ENCODE results near the gene TEX19.
"Not testable (repeated sequence)": the region's sequence is repeated elsewhere in the genome, so short reads cannot be mapped to it uniquely, and the experiment has no call there.

The TEX19 gene

GRCh38 chr17:82380860-82381702 is 22.0 kb downstream of the TEX19 start:
- Mint-ChIP-seq H3K4me1 (peaks cover 10% of the 10 kb centered on the region in 2 donors), H3K9me3 (no peaks in the 10 kb centered on the region), H3K36me3 (no peaks in the 10 kb centered on the region), H3K4me3 (no peak overlapping the region), H3K27ac (no peak overlapping the region), H3K27me3 (peaks cover 50 to 73% of the 10 kb centered on the region in 2 donors)
- no peak for ATAC-seq (replicated peaks)
- no peak for DNase-seq

- not testable (repeated sequence) for H3K27ac Mint-ChIP-seq, H3K9me3 Mint-ChIP-seq
Measured at GRCh38 chr17:82381703-82382009, 22.6 kb downstream of the TEX19 start.

GRCh38 chr17:82382220-82382932 is 23.3 kb downstream of the TEX19 start:
- Mint-ChIP-seq H3K4me1 (peaks cover 10 to 14% of the 10 kb centered on the region in 2 donors), H3K27me3 (peaks cover 49 to 71% of the 10 kb centered on the region in 2 donors)
- H3K36me3 Mint-ChIP-seq; H3K4me3 Mint-ChIP-seq; ATAC-seq (replicated peaks); H3K9me3 Mint-ChIP-seq; H3K27ac Mint-ChIP-seq; DNase-seq: not testable (repeated sequence)

More at GRCh38 chr17:82381703-82382009, 22.6 kb downstream of the TEX19 start:
- not testable (repeated sequence) for H3K36me3 Mint-ChIP-seq; DNase-seq; ATAC-seq (replicated peaks); H3K4me3 Mint-ChIP-seq
- peaks cover 48 to 71% of the 10 kb centered on the region in 2 donors for H3K27me3 Mint-ChIP-seq
- H3K4me1 Mint-ChIP-seq: peaks cover 10 to 14% of the 10 kb centered on the region in 2 donors

GRCh38 chr17:82382933-82383255 is 23.8 kb downstream of the TEX19 start:
- Mint-ChIP-seq H3K9me3 (no peaks in the 10 kb centered on the region), H3K36me3 (no peaks in the 10 kb centered on the region), H3K4me3 (no peak overlapping the region), H3K27me3 (peaks cover 51 to 67% of the 10 kb centered on the region in 2 donors), H3K27ac (no peak overlapping the region), H3K4me1 (peaks cover 10 to 17% of the 10 kb centered on the region in 2 donors)
- ATAC-seq (replicated peaks): no peak
- no peak for DNase-seq

DNA sequence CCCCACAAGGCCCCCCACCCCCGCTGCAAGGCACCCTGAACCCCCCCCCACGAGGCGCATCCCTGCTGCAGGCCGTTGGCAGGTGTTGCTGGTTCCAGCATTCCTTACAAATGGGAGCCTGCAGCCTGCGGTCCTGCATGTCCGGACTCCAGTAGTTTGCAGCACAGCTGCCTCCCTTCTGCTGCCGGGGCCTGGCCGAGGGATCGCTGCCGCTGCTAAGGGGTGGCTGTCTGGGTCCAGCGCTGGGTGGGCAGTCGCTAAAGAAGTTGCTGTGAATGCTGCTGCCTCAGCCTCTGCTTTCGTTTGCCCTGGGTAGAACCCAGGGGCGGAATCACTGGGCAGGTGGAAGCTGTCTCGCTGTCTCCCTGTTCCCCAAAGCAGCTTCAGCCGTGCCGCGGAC is 24.4 kb downstream of the TEX19 start:
- no peak for DNase-seq
- Mint-ChIP-seq H3K9me3 (no peaks in the 10 kb centered on the region), H3K4me3 (no peak overlapping the region), H3K27me3 (peaks cover 49 to 63% of the 10 kb centered on the region in 2 donors), H3K36me3 (no peaks in the 10 kb centered on the region), H3K4me1 (peaks cover 10 to 17% of the 10 kb centered on the region in 2 donors), H3K27ac (no peak overlapping the region)
- ATAC-seq (replicated peaks): no peak

GRCh38 chr17:82384051-82384729 is 25.1 kb downstream of the TEX19 start:
- Mint-ChIP-seq H3K27me3 (peaks cover 44 to 56% of the 10 kb centered on the region in 2 donors), H3K9me3 (no peaks in the 10 kb centered on the region), H3K27ac (no peak overlapping the region), H3K4me3 (peak overlapping the region in 1 of 2 donors; percentile 33), H3K36me3 (no peaks in the 10 kb centered on the region), H3K4me1 (peaks cover 5 to 15% of the 10 kb centered on the region in 2 donors)
- DNase-seq (no peak), ATAC-seq (replicated peaks) (no peak)

DNA sequence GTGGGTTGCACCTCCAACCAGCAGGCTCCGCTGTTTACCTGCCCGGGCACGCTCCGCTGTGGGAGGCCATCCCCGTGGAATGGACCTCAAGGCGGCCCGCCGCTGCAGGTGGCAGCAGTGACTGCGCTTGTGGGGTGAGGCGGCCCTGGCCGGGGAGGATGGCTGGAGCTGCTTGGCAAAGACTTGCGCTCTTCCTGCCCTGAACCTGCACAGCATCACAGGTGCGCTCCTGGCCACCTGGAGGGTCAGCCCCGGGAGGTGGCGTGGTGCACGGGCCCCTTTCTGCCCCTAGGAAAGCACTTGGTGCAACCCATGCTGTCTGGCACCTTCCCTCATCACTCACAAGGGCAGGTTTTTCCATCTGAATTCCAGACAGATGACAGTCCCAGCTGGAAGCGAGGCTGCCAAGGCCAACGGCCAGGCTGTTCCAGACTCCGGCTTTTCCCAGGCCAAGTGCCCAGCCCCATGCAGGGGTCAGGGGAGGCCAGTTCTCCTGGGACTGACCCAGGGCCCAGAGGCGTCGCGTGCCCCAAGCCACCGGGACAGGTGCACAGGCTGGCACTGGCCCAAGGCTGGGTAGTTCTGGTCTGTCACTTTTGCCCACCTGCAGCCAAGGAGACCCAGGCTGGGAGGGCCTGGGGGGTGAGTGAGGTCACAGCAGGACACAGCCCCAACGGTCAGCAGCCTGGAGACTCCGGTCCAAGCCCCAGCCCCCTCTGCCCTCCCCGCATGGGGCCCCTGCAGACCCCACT is 25.9 kb downstream of the TEX19 start:
- DNase-seq (no peak), ATAC-seq (replicated peaks) (no peak)
- Mint-ChIP-seq H3K27me3 (peaks cover 41 to 53% of the 10 kb centered on the region in 2 donors), H3K4me1 (peaks cover 5 to 13% of the 10 kb centered on the region in 2 donors), H3K9me3 (no peaks in the 10 kb centered on the region), H3K36me3 (no peaks in the 10 kb centered on the region), H3K4me3 (no peak overlapping the region), H3K27ac (no peak overlapping the region)

- Mint-ChIP-seq H3K4me1 (peaks cover 5 to 11% of the 10 kb centered on the region in 2 donors), H3K27me3 (peaks cover 35 to 45% of the 10 kb centered on the region in 2 donors), H3K27ac (no peak overlapping the region), H3K9me3 (no peaks in the 10 kb centered on the region), H3K36me3 (no peaks in the 10 kb centered on the region), H3K4me3 (no peak overlapping the region)
- no peak for ATAC-seq (replicated peaks)
- no peak for DNase-seq
Measured at GRCh38 chr17:82385559-82386254, 26.7 kb downstream of the TEX19 start.

GRCh38 chr17:82386255-82386831 is 27.3 kb downstream of the TEX19 start:
- Mint-ChIP-seq H3K4me3 (no peak overlapping the region), H3K27me3 (peaks cover 28 to 39% of the 10 kb centered on the region in 2 donors), H3K27ac (no peak overlapping the region), H3K4me1 (peaks cover 3 to 8% of the 10 kb centered on the region in 2 donors), H3K9me3 (no peaks in the 10 kb centered on the region), H3K36me3 (no peaks in the 10 kb centered on the region)
- no peak for DNase-seq
- no peak for ATAC-seq (replicated peaks)

DNA sequence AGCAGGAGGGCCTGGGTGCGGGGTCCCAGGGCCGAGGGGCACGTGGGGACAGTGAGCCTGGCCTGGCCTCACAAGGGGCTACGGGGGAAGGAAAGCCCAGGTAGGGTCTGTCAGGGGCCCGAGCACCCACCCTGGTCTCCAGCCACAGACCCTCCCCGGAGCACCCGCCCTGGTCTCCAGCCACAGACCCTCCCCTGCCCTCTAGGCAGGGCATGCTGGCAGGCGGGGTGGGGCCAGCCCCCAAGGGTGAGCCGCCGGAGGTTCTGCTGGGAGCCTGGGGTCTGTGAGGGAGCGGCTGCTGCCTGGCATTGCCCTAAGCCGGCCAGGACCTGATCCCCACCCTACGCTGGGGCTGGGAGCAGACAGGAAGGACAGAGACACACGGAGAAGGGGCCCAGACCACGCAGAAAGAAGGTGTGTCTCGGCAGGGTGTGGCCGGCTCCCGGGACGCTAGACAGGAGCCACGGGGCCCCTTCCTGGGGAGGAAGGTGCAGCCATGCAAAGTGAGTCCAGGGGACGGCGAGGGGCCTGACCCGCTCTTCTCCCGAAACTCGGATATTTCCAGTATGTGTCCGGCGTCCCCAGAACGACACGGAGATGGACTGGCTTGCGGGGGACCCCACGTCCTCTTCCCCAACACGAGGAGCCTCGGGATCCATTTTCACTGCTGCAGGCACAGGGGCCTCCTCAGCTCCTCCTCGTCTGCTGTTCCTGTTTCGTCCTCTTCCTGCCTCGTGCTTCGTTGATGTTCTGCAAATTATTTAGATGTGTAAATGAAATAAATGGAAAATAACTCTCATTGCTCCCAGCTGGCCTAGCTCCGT is 28.0 kb downstream of the TEX19 start:
- DNase-seq (no peak), ATAC-seq (replicated peaks) (no peak)
- Mint-ChIP-seq H3K4me3 (no peak overlapping the region), H3K4me1 (peaks cover 0 to 7% of the 10 kb centered on the region in 2 donors), H3K27ac (no peak overlapping the region), H3K36me3 (peaks cover 2% of the 10 kb centered on the region in 2 donors), H3K9me3 (no peaks in the 10 kb centered on the region), H3K27me3 (peaks cover 24 to 35% of the 10 kb centered on the region in 2 donors)

DNA sequence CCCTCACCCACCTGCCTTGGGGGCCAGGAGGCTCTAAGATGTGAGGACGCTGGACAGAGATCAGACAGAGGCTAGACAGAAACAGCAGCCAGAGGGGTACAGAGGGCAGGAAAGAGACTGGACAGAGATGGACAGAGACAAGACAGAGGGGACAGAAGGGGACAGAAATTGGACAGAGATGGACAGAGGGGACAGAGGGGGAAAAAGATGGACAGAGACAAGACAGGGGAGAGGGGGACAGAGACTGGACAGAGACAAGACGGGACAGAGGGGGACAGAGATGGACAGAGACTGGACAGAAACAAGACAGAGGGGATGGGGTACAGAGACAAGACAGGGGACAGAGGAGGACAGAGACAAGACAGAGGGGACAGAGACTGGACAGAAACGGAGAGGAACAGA is 28.7 kb downstream of the TEX19 start:
- ATAC-seq (replicated peaks) (no peak), DNase-seq (no peak)
- peaks cover 7 to 8% of the 10 kb centered on the region in 2 donors for H3K36me3 Mint-ChIP-seq
- peaks cover 0 to 7% of the 10 kb centered on the region in 2 donors for H3K4me1 Mint-ChIP-seq
- no peaks in the 10 kb centered on the region for H3K9me3 Mint-ChIP-seq
- no peak overlapping the region for H3K27ac Mint-ChIP-seq
- peaks cover 20 to 30% of the 10 kb centered on the region in 2 donors for H3K27me3 Mint-ChIP-seq
- no peak overlapping the region for H3K4me3 Mint-ChIP-seq

DNA sequence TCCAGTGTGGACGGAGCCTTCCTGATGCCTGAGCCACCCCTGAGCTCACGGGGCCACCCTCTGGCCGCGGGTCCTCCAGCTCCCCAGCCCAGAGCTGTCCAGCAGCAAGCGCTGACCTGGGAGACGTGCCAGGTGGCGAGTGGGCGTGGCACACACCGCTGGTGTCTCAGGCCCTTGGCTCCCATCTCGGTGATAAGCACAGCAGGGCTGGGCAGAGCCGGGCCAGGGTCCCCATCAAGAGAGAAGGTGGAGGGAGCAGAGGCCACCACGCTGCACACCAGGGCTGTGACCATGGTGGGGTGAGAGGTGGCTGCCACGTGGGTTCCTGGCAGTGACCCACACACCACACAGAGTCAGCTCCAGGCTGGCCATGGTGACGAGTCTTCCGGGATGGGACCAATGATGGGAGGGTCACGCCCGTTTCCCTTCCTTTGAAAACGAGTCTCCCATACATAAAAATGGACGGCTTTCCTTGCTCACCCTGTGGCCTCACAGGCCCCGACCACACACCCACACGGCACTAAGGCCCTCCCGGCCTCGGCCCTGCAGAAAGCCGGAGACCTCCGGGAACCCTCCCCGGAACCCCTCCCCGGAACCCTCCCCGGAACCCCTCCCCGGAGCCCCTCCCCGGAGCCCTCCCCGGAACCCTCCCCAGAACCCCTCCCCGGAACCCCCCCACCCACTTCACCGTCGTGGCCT is 29.3 kb downstream of the TEX19 start:
- no peak for DNase-seq

More for the DNA sequence above, 29.3 kb downstream of the TEX19 start:
- H3K9me3 Mint-ChIP-seq: no peaks in the 10 kb centered on the region
- peaks cover 0 to 7% of the 10 kb centered on the region in 2 donors for H3K4me1 Mint-ChIP-seq
- peaks cover 14 to 23% of the 10 kb centered on the region in 2 donors for H3K27me3 Mint-ChIP-seq
- ATAC-seq (replicated peaks): no peak
- H3K4me3 Mint-ChIP-seq: no peak overlapping the region
- peaks cover 9 to 15% of the 10 kb centered on the region in 2 donors for H3K36me3 Mint-ChIP-seq
- H3K27ac Mint-ChIP-seq: no peak overlapping the region
